ENCODE measurements around the gene TTC31.

DNA sequence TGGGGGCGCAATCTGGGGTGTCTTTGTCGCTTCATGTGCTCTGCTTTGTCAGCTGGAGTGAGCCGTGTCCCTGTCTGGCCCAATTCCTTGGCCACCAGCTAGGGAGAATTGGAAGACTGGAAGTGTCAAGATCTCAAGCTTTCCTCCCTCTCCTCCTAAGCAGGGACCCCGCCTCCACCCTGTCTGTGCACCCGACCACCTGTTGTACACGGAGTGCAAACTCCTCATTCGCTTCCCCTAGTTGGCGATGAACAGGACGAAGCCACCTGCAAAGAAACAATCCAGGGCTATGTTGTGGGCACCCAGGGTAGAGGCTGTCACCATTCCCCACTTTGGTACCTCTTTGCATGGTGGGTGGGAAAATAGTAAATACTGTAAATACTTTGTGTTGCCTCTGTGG lies 44.9 kb downstream of the TTC31 start:
- TF ChIP-seq, protein P1, sequence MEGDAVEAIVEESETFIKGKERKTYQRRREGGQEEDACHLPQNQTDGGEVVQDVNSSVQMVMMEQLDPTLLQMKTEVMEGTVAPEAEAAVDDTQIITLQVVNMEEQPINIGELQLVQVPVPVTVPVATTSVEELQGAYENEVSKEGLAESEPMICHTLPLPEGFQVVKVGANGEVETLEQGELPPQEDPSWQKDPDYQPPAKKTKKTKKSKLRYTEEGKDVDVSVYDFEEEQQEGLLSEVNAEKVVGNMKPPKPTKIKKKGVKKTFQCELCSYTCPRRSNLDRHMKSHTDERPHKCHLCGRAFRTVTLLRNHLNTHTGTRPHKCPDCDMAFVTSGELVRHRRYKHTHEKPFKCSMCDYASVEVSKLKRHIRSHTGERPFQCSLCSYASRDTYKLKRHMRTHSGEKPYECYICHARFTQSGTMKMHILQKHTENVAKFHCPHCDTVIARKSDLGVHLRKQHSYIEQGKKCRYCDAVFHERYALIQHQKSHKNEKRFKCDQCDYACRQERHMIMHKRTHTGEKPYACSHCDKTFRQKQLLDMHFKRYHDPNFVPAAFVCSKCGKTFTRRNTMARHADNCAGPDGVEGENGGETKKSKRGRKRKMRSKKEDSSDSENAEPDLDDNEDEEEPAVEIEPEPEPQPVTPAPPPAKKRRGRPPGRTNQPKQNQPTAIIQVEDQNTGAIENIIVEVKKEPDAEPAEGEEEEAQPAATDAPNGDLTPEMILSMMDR (IDR thresholded peaks at IDR 0.05): no peak
- TF ChIP-seq EZH2 (IDR thresholded peaks at IDR 0.05; ENCODE audit: borderline replicate concordance, insufficient read depth, low read depth, low read length, poor library complexity, severe bottlenecking): no peak
